Stomach (tissue), 19 donors: ENCODE measurements around the gene ZNF526. TPM values are rescaled to one million over a fixed set of nuclear protein-coding genes. Genes with fewer than 3 reads are reported as not detected.

Experiments used
- DNase-seq, 2 donors: peaks; one replicate each; pipeline versions ENCODE4 v3.0.0 to v3.0.0-alpha.2; 2013 to 2019
- H3K27ac ChIP-seq, 5 donors: fragments of 200-600 bp in 4 of 5; sonication (generic) in 4 of 5; one replicate each; pipeline ENCODE4 v1.5.1; 2013 to 2019; ENCODE audit warnings: mild to moderate bottlenecking in 1 of 5, moderate library complexity in 1 of 5
- H3K27me3 ChIP-seq, 3 donors: fragments of 200-600 bp; sonication (generic); one replicate each; pipeline ENCODE4 v1.5.1; 2017 to 2019; ENCODE audit warnings: mixed run types in 1 of 3
- H3K36me3 ChIP-seq, 4 donors: fragments of 200-600 bp; sonication (generic); 1 replicate in 3 of 4; 2 replicates in 1 of 4; pipeline ENCODE4 v1.5.1; 2016 to 2019
- H3K4me1 ChIP-seq, 4 donors: fragments of 200-600 bp; sonication (generic); one replicate each; pipeline ENCODE4 v1.5.1; 2016 to 2019
- H3K4me3 ChIP-seq, 4 donors: fragments of 200-600 bp; sonication (generic) in 3 of 4; one replicate each; pipeline ENCODE4 v1.5.1; 2016 to 2019; ENCODE audit warnings: mild to moderate bottlenecking in 1 of 4
- H3K9me3 ChIP-seq, 4 donors: fragments of 200-600 bp; sonication (generic); one replicate each; pipeline ENCODE4 v1.5.1; 2016 to 2019
- CTCF ChIP-seq, 7 experiments: fragments of 450-650 bp in 4 of 7; fragments of 200-600 bp in 3 of 7; sonication (generic) in 3 of 7; IDR thresholded peaks; one replicate each; pipeline ENCODE4 v1.5.1; 2016 to 2019; ENCODE audit warnings: antibody characterized with exemption in 7 of 7, control low read depth in 2 of 7, mild to moderate bottlenecking in 1 of 7
- EP300 ChIP-seq: sonication (generic); formaldehyde crosslinking; IDR thresholded peaks from one replicate; pipeline ENCODE4 v1.6.1; 2017; ENCODE audit warnings: antibody characterized with exemption
- POLR2A ChIP-seq, 4 donors: fragments of 450-650 bp; IDR thresholded peaks; one replicate each; pipeline ENCODE4 v1.6.1; 2016; ENCODE audit warnings: antibody characterized with exemption in 4 of 4, control low read depth in 2 of 4, mild to moderate bottlenecking in 1 of 4, moderate library complexity in 1 of 4
- POLR2AphosphoS5 ChIP-seq, 3 donors: sonication (generic); formaldehyde crosslinking; IDR thresholded peaks; one replicate each; pipeline ENCODE4 v1.6.1; 2016; ENCODE audit warnings: antibody characterized with exemption in 3 of 3
- WGBS, 5 donors: extraction: QIAGEN DNeasy Blood & Tissue Kit in 3 of 5; methylation state at CpG; one replicate each; pipeline versions ENCODE4 v1.1.5 to v1.1.7; 2013 to 2018; 5-methylcytosine and 5-hydroxymethylcytosine counted together
- intact Hi-C: fragments of 100-400 bp; cut with DNase I; formaldehyde crosslinking; loops from one replicate; pipeline ENCODE4 v1.15.1; 2023; ENCODE audit warnings: low total_unique reads
- long read RNA-seq, 10 donors: transcript quantifications; one replicate each; lab custom pipeline, GENCODE V29; 2026
- polyA plus RNA-seq, 3 donors: library from polyadenylated mRNA; stranded (reverse); fragments of 200-250 nt; gene quantifications; one replicate each; pipeline ENCODE4 v1.2.3, GENCODE V29; 2013
- total RNA-seq, 5 donors: library from RNA; depleted of rRNA; stranded (reverse); fragments of >200 nt; gene quantifications; one replicate each; pipeline versions ENCODE4 v1.1.0 to v1.2.3, GENCODE V29; 2014 to 2016
- donor health status: healthy with polysubstance abuse.
- donor health status: Bipolar disorder and iron deficiency.
- donor health status: healthy.

The ZNF526 gene
- 10 to 100 TPM in 2 of 5 donors, 1 to 10 TPM in 3; 4.7 to 12.0 (median 6.8) TPM for total RNA-seq
- 1 to 10 TPM; 2.4 to 3.7 (median 3.2) TPM for polyA plus RNA-seq
- long read RNA-seq, donor 1: 0 reads
- long read RNA-seq, donor 2, full-length matches to known transcripts: 4 of 4 reads
- long read RNA-seq, donor 2, partial matches to known transcripts: 0 of 4 reads
- long read RNA-seq, donor 2, other reads (novel, unspliced or antisense): 0 of 4 reads
- long read RNA-seq, donor 3, full-length matches to known transcripts: 3 of 3 reads
- long read RNA-seq, donor 3, partial matches to known transcripts: 0 of 3 reads
- long read RNA-seq, donor 3, other reads (novel, unspliced or antisense): 0 of 3 reads
- long read RNA-seq, donor 4, full-length matches to known transcripts: 1 of 1 reads
- long read RNA-seq, donor 4, partial matches to known transcripts: 0 of 1 reads
- long read RNA-seq, donor 4, other reads (novel, unspliced or antisense): 0 of 1 reads
- long read RNA-seq, donor 5, full-length matches to known transcripts: 1 of 1 reads
- long read RNA-seq, donor 5, partial matches to known transcripts: 0 of 1 reads
- long read RNA-seq, donor 5, other reads (novel, unspliced or antisense): 0 of 1 reads
- long read RNA-seq, donor 6, full-length matches to known transcripts: 5 of 5 reads
- long read RNA-seq, donor 6, partial matches to known transcripts: 0 of 5 reads
- long read RNA-seq, donor 6, other reads (novel, unspliced or antisense): 0 of 5 reads
- long read RNA-seq, donor 7, full-length matches to known transcripts: 1 of 27 reads
- long read RNA-seq, donor 7, partial matches to known transcripts: 26 of 27 reads
- long read RNA-seq, donor 7, other reads (novel, unspliced or antisense): 0 of 27 reads
- long read RNA-seq, donor 8, full-length matches to known transcripts: 3 of 3 reads
- long read RNA-seq, donor 8, partial matches to known transcripts: 0 of 3 reads
- long read RNA-seq, donor 8, other reads (novel, unspliced or antisense): 0 of 3 reads
- long read RNA-seq, donor 9, full-length matches to known transcripts: 3 of 3 reads
- long read RNA-seq, donor 9, partial matches to known transcripts: 0 of 3 reads
- long read RNA-seq, donor 9, other reads (novel, unspliced or antisense): 0 of 3 reads
- long read RNA-seq, donor 10, full-length matches to known transcripts: 1 of 1 reads
- long read RNA-seq, donor 10, partial matches to known transcripts: 0 of 1 reads
- long read RNA-seq, donor 10, other reads (novel, unspliced or antisense): 0 of 1 reads

GRCh38 chr19:42219812-42220750 lies at the start of gene ZNF526:
ZNF526 (plus strand) TSS chr19:42220312; CDS start chr19:42224404, 4,092 bp downstream.
- H3K27ac ChIP-seq: peak within 1 kb of the TSS; percentile 89 to 98 (median 94)
- peak within 1 kb of the TSS; percentile 72 to 86 (median 84) for H3K4me3 ChIP-seq
- H3K36me3 ChIP-seq: peaks cover 8 to 22% (median 19%) of the 10 kb centered on the region in 4 donors
- TF ChIP-seq POLR2AphosphoS5 (IDR thresholded peaks at IDR 0.05) (peak; percentile 79 to 95 (median 80)), CTCF (IDR thresholded peaks at IDR 0.05) (peak in 1 of 7 experiments; percentile 6), POLR2A (IDR thresholded peaks at IDR 0.05) (no peak)
- H3K4me1 ChIP-seq: peaks cover 40 to 65% (median 58%) of the 10 kb centered on the region in 4 donors
- intact Hi-C loops: no loop called here
- WGBS, 5 donors: 0 to 1% (median 1%) methylated on average over 45 to 53 of the region's 53 CpGs
- peak; percentile 98 to 99 for DNase-seq
- no peaks in the 10 kb centered on the region for H3K27me3 ChIP-seq
- no peaks in the 10 kb centered on the region for H3K9me3 ChIP-seq

- no peak for DNase-seq
- intact Hi-C loops: no loop called here
- 85 to 92% (median 91%) methylated on average over 15 to 16 of the region's 16 CpGs for WGBS, 5 donors
- H3K4me1 ChIP-seq: peaks cover 2 to 4% (median 3%) of the 10 kb centered on the region in 4 donors
- no peaks in the 10 kb centered on the region for H3K36me3 ChIP-seq
- TF ChIP-seq CTCF (IDR thresholded peaks at IDR 0.05): no peak
- no peak for TF ChIP-seq POLR2A (IDR thresholded peaks at IDR 0.05)
- no peak for TF ChIP-seq POLR2AphosphoS5 (IDR thresholded peaks at IDR 0.05)
- no peak for TF ChIP-seq EP300
- H3K27me3 ChIP-seq: peaks cover 0 to 61% (median 15%) of the 10 kb centered on the region in 3 donors
- no peak overlapping the region for H3K4me3 ChIP-seq
- H3K27ac ChIP-seq: no peak overlapping the region
- no peaks in the 10 kb centered on the region for H3K9me3 ChIP-seq
Observed at GRCh38 chr19:42170715-42171114, 49.4 kb upstream of the ZNF526 start.

GRCh38 chr19:42172261-42172660 lies 47.9 kb upstream of the ZNF526 start:
- peak in 1 of 2 donors; percentile 62 for DNase-seq
- Histone ChIP-seq H3K4me1 (peaks cover 10 to 19% (median 17%) of the 10 kb centered on the region in 4 donors), H3K27ac (no peak overlapping the region), H3K4me3 (no peak overlapping the region), H3K27me3 (peaks cover 0 to 77% (median 27%) of the 10 kb centered on the region in 3 donors), H3K9me3 (no peaks in the 10 kb centered on the region), H3K36me3 (no peaks in the 10 kb centered on the region)
- WGBS, 5 donors: 53 to 73% (median 62%) methylated on average over 7 of the region's 7 CpGs
- intact Hi-C loops: no loop called here
- TF ChIP-seq POLR2A (IDR thresholded peaks at IDR 0.05): no peak
- no peak for TF ChIP-seq POLR2AphosphoS5 (IDR thresholded peaks at IDR 0.05)
- no peak for TF ChIP-seq EP300
- no peak for TF ChIP-seq CTCF (IDR thresholded peaks at IDR 0.05)
